Measurements from ENCODE around the gene SLC15A1. TPM values are rescaled to one million over a fixed set of nuclear protein-coding genes. Genes with fewer than 3 reads are reported as not detected.

Gene SLC15A1
- polyA plus RNA-seq, 1 experiment, result not detected

DNA sequence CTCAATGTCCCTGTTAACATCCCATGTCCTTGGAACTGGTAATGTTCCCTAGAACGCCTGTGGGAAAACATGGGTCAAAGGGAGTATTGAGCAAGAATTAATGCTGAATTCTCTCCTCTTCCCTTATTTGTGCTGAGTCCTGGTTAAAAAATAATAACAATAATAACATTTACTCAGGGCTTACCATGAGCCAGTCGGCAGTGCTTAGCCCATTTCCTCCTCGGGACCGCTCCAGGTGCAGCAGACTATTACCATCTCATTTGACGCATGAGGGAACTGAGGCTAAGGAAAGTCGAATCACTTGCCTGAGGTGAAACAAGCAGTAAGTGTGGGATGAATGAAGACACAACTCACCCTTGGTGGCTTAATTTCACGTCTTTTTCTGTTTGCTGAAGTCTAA, 33.6 kb upstream of the SLC15A1 start:
- ChIA-PET POLR2A (no interaction called here), CTCF (no interaction called here)
- peaks cover 8% of the 10 kb centered on the region for H3K27me3 ChIP-seq (ENCODE audit: control insufficient read depth, insufficient read depth, low read length)
- H3K27ac ChIP-seq (ENCODE audit: low read depth, low read length), result no peak overlapping the region
- DNase-seq (ENCODE audit: low read depth, low spot score), result no peak
- H3K4me3 ChIP-seq (ENCODE audit: low read depth, low read length), result no peak overlapping the region
- no peaks in the 10 kb centered on the region; the same call in 1 of the 2 replicates for H3K9me3 ChIP-seq (ENCODE audit: control insufficient read depth, insufficient read depth, low read length)
- TF ChIP-seq, protein P1, sequence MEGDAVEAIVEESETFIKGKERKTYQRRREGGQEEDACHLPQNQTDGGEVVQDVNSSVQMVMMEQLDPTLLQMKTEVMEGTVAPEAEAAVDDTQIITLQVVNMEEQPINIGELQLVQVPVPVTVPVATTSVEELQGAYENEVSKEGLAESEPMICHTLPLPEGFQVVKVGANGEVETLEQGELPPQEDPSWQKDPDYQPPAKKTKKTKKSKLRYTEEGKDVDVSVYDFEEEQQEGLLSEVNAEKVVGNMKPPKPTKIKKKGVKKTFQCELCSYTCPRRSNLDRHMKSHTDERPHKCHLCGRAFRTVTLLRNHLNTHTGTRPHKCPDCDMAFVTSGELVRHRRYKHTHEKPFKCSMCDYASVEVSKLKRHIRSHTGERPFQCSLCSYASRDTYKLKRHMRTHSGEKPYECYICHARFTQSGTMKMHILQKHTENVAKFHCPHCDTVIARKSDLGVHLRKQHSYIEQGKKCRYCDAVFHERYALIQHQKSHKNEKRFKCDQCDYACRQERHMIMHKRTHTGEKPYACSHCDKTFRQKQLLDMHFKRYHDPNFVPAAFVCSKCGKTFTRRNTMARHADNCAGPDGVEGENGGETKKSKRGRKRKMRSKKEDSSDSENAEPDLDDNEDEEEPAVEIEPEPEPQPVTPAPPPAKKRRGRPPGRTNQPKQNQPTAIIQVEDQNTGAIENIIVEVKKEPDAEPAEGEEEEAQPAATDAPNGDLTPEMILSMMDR (IDR thresholded peaks at IDR 0.05; ENCODE audit: low read depth, low read length), result no peak

DNA sequence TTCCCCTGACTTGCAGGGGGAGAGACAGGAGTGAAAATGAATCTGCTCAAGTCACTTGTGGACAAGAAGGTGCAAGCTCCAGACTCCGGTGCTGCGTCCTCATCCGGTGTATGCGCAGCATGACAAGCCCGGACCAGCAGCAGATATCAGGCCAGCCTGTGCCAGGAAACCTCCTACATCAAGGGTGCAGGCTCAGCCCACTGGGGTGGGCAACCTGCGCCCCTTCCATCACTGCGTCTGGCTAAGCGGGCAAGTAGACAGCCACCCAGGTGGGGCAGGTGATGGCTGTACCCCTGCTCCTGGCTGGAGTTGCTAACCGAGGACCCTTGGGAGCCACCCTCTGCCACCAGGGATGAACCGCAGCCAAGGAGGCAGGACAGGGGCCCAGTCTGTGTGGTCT, 32.9 kb upstream of the SLC15A1 start:
- Histone ChIP-seq H3K9me3 (ENCODE audit: control insufficient read depth, insufficient read depth, low read length) (no peaks in the 10 kb centered on the region; the same call in 1 of the 2 replicates), H3K4me3 (ENCODE audit: low read depth, low read length) (no peak overlapping the region), H3K27ac (ENCODE audit: low read depth, low read length) (no peak overlapping the region), H3K27me3 (ENCODE audit: control insufficient read depth, insufficient read depth, low read length) (peaks cover 8% of the 10 kb centered on the region)
- ChIA-PET CTCF (no interaction called here), POLR2A (no interaction called here)
- DNase-seq (ENCODE audit: low read depth, low spot score), result no peak
- TF ChIP-seq, protein P1 (IDR thresholded peaks at IDR 0.05; ENCODE audit: low read depth, low read length), result no peak

DNA sequence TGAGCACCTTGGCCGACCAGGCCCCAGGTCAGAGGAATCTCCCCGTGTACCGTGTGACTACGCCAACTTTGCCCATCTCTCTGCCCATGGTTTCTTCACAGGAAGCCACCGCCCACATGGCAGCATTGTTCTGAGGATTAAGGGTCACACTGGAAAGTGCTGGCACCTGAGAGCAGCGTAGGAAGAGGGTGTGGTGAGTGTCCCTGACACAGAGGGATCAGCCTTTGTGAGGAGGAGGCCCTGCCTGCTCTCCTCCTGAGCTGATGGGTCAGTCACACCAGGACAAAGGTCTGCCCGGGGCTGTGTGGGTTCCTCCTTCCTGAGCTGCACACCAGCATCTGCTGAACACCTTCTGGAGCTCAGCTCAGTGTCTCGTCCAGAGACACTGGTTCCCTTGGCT, 32.2 kb upstream of the SLC15A1 start:
- CTCF ChIA-PET, result no interaction called here
- no peak for DNase-seq (ENCODE audit: low read depth, low spot score)

DNA sequence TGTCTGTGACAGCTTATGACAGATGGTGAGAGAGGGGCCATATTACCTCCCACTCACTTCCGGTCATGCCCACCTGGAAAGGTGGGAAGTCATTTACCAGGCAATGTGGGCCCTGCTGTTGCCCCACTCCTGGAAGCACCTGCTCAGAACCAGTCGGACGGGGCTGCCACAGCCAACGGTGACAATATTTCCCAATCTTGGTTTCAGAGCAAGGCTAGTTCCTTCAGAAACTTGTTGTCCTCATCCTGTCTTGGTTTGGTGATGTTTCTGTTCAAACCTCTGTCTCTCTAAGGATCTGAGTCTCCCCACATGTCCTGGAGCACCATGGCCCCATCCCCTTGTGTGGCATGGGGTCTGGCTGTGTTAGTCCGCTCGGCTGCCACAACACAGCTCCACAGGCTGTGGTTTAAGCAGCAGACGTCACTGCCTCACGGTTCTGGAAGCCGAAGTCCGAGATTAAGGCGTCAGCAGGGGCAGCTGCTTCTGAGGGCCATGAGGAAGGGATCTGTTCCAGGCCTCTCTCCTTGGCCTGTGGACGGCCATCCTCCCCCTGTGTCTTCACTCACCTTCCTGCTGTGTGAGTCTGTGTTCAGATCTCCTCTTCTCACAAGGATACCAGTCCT, 31.5 kb upstream of the SLC15A1 start:
- Histone ChIP-seq H3K4me3 (ENCODE audit: low read depth, low read length) (no peak overlapping the region), H3K27me3 (ENCODE audit: control insufficient read depth, insufficient read depth, low read length) (peaks cover 9% of the 10 kb centered on the region), H3K9me3 (ENCODE audit: control insufficient read depth, insufficient read depth, low read length) (no peaks in the 10 kb centered on the region; the same call in 1 of the 2 replicates), H3K27ac (ENCODE audit: low read depth, low read length) (no peak overlapping the region)
- CTCF ChIA-PET, result no interaction called here
- DNase-seq (ENCODE audit: low read depth, low spot score), result no peak
- POLR2A ChIA-PET, result no interaction called here
- TF ChIP-seq, protein P1 (IDR thresholded peaks at IDR 0.05; ENCODE audit: low read depth, low read length), result no peak

More for the DNA sequence above, 32.2 kb upstream of the SLC15A1 start:
- no peak overlapping the region for H3K27ac ChIP-seq (ENCODE audit: low read depth, low read length)
- TF ChIP-seq, protein P1 (IDR thresholded peaks at IDR 0.05; ENCODE audit: low read depth, low read length), result no peak
- POLR2A ChIA-PET, result no interaction called here
- peaks cover 8% of the 10 kb centered on the region for H3K27me3 ChIP-seq (ENCODE audit: control insufficient read depth, insufficient read depth, low read length)
- no peaks in the 10 kb centered on the region; the same call in 1 of the 2 replicates for H3K9me3 ChIP-seq (ENCODE audit: control insufficient read depth, insufficient read depth, low read length)
- no peak overlapping the region for H3K4me3 ChIP-seq (ENCODE audit: low read depth, low read length)

DNA sequence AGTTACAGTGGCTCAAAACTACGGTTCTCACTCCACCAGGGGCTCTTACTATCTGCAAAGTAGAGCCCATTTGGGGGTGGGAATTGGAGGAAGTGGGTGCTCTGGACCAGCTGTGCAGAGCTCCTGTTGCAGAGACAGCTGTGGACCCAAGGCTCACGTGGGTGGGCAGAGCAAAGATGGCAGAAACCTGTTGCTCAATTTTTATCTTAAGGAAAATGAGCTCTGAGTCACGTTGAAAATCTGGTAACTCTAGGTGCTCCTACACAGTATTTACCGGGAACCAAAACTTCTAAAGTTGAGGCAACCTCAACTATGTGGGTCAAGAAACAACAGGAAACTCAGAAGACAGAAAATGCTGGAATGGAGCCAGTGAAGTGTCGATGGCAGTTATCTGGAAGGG, 30.2 kb upstream of the SLC15A1 start:
- peaks cover 11% of the 10 kb centered on the region for H3K27me3 ChIP-seq (ENCODE audit: control insufficient read depth, insufficient read depth, low read length)
- ChIA-PET POLR2A (interaction anchor here (1.0 kb wide), 1 partner anchor 21 kb away, joined by 3 read pairs; no protein-coding TSS in a partner anchor), CTCF (no interaction called here)
- no peak overlapping the region for H3K4me3 ChIP-seq (ENCODE audit: low read depth, low read length)
- H3K9me3 ChIP-seq (ENCODE audit: control insufficient read depth, insufficient read depth, low read length), result no peaks in the 10 kb centered on the region; the same call in 1 of the 2 replicates
- TF ChIP-seq, protein P1 (IDR thresholded peaks at IDR 0.05; ENCODE audit: low read depth, low read length), result no peak
- H3K27ac ChIP-seq (ENCODE audit: low read depth, low read length), result no peak overlapping the region
- no peak for DNase-seq (ENCODE audit: low read depth, low spot score)

All from AG04450 (cell line).